ENCODE results near the gene LHFPL3.
"Not testable (repeated sequence)": the region's sequence is repeated elsewhere in the genome, so short reads cannot be mapped to it uniquely, and the experiment has no call there.

The LHFPL3 gene

DNA sequence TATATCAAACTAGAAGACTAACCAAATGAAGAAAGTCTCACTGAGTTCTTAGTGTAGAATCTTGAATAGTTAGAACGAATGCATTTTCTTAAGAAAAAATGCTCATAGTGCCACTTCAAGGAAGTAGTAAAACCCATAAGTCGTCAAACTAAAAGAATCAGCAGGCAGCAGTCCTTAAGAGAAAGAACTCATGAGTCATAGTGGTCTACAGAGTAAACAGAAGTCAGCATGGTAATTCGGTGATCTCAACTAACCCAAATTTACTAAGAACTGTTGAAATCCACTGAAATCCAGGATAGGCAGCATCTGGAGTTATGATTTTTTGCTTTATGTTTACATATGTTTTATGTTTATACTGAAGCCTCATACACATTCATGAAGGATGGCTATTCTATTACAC is 256.2 kb downstream of the LHFPL3 start:
- intact Hi-C loops (cut with DNase I; ENCODE audit: low total_unique reads): no loop called here
- DNase-seq: no peak
- Histone ChIP-seq H3K27me3 (no peaks in the 10 kb centered on the region), H3K36me3 (no peaks in the 10 kb centered on the region), H3K4me3 (no peak overlapping the region), H3K9me3 (no peaks in the 10 kb centered on the region), H3K4me1 (no peaks in the 10 kb centered on the region), H3K27ac (no peak overlapping the region)
- TF ChIP-seq, protein P1, sequence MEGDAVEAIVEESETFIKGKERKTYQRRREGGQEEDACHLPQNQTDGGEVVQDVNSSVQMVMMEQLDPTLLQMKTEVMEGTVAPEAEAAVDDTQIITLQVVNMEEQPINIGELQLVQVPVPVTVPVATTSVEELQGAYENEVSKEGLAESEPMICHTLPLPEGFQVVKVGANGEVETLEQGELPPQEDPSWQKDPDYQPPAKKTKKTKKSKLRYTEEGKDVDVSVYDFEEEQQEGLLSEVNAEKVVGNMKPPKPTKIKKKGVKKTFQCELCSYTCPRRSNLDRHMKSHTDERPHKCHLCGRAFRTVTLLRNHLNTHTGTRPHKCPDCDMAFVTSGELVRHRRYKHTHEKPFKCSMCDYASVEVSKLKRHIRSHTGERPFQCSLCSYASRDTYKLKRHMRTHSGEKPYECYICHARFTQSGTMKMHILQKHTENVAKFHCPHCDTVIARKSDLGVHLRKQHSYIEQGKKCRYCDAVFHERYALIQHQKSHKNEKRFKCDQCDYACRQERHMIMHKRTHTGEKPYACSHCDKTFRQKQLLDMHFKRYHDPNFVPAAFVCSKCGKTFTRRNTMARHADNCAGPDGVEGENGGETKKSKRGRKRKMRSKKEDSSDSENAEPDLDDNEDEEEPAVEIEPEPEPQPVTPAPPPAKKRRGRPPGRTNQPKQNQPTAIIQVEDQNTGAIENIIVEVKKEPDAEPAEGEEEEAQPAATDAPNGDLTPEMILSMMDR (IDR thresholded peaks at IDR 0.05): no peak

DNA sequence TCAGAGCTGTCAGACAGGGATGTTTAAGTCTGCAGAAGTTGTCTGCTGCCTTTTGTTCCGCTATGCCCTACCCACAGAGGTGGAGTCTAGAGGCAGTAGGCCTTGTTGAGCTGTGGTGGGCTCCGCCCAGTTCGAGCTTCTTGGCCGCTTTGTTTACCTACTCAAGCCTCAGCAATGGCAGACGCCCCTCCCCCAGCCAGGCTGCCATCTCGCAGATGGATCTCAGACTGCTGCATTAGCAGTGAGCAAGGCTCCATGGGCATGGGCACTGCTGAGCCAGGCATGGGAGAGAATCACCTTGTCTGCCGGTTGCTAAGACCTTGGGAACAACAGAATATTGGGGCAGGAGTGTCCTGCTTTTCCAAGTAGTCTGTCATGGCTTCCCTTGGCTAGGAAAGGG is 267.2 kb downstream of the LHFPL3 start:
- DNase-seq; H3K36me3 ChIP-seq; H3K4me1 ChIP-seq; intact Hi-C loops (cut with DNase I; ENCODE audit: low total_unique reads); H3K9me3 ChIP-seq; H3K27me3 ChIP-seq; H3K4me3 ChIP-seq; H3K27ac ChIP-seq: not testable (repeated sequence)

DNA sequence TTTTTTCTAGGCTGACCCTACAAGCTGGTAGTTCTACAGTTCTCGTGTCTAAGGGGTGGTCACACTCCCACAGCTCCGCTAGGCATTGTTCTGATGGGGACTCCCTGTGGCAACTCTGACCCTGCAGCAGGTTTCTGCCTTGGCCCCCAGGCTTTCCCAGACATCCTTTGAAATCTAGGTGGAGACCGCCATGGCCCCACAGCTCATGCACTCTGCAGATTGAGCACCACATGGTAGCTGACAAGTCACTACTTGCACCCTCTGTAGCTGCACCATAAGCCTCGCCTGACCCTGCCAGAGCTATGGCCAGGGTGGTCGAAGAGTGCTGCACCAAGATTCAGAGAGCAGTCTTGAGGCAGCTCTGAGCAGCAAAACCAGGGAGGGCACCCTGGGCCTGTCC is 275.6 kb downstream of the LHFPL3 start:
- no peak for DNase-seq
- Histone ChIP-seq H3K9me3 (no peaks in the 10 kb centered on the region), H3K4me3 (no peak overlapping the region), H3K4me1 (no peaks in the 10 kb centered on the region), H3K36me3 (no peaks in the 10 kb centered on the region), H3K27me3 (no peaks in the 10 kb centered on the region), H3K27ac (no peak overlapping the region)
- TF ChIP-seq, protein P1 (IDR thresholded peaks at IDR 0.05): no peak
- intact Hi-C loops (cut with DNase I; ENCODE audit: low total_unique reads): no loop called here

DNA sequence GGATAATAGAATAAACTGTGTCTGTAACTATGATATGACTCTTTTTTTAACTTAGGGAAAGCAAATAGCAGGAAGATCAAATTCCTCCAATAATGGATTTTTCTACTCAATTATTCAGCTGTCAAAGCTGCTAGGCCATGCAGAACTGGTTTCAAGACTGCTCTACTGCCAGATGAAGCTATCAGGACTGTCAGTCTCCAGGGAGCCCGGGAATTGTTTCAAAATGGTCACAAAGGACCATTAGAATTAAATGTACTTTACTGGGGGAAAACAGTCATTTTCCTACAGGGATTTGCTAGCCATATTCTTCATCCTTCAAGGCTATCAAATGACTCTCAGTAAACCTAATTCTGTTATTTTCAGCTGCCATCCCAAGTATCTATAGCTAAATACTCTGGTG is 276.3 kb downstream of the LHFPL3 start:
- no peaks in the 10 kb centered on the region for H3K4me1 ChIP-seq
- no peak for DNase-seq
- H3K36me3 ChIP-seq: no peaks in the 10 kb centered on the region
- H3K27ac ChIP-seq: no peak overlapping the region
- H3K27me3 ChIP-seq: no peaks in the 10 kb centered on the region
- H3K4me3 ChIP-seq: no peak overlapping the region
- no peaks in the 10 kb centered on the region for H3K9me3 ChIP-seq
- TF ChIP-seq, protein P1 (IDR thresholded peaks at IDR 0.05): no peak
- intact Hi-C loops (cut with DNase I; ENCODE audit: low total_unique reads): no loop called here

DNA sequence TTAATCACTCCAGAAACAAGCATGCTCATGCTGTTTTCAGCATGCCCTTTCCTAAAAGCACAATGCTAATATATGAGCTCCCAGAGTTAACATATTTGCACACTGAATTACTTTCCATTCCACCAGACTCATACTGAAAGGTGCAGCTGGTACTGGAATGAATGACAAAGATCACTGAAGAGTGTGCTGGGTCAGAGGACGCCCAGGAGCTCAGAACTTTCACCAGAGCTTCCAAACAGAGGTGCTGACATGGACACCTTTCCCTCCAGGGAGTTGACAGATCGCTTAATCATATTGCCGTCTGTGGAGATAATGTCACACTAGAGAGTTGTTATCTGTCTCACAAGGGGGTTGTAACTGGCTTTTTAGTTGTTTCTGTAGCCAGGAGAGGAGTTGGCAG is 292.9 kb downstream of the LHFPL3 start:
- TF ChIP-seq, protein P1 (IDR thresholded peaks at IDR 0.05): no peak
- Histone ChIP-seq H3K36me3 (no peaks in the 10 kb centered on the region), H3K4me3 (no peak overlapping the region), H3K27ac (no peak overlapping the region), H3K4me1 (no peaks in the 10 kb centered on the region), H3K27me3 (no peaks in the 10 kb centered on the region), H3K9me3 (no peaks in the 10 kb centered on the region)
- no peak for DNase-seq
- intact Hi-C loops (cut with DNase I; ENCODE audit: low total_unique reads): no loop called here

DNA sequence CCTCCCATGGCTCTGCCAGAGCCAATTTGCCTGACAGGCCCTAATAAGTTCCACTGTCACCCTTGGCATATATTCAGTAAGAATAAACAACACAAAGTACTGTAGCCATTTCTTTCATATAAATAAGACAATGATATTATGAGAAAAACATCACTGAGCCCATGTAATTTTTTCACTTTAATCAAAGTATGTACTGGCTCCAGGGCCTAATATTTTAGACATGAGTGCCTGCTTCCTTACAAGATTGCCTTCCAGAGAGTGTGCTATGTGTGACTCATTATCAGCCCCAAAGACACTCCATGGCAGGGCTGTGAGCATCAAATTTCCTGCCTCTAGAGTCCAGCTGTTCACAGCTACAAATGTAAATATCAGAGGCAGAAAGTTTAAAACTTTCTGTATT is 297.6 kb downstream of the LHFPL3 start:
- no peaks in the 10 kb centered on the region for H3K36me3 ChIP-seq
- no peaks in the 10 kb centered on the region for H3K27me3 ChIP-seq
- intact Hi-C loops (cut with DNase I; ENCODE audit: low total_unique reads): no loop called here
- no peaks in the 10 kb centered on the region for H3K4me1 ChIP-seq
- no peaks in the 10 kb centered on the region for H3K9me3 ChIP-seq
- TF ChIP-seq, protein P1 (IDR thresholded peaks at IDR 0.05): no peak
- H3K4me3 ChIP-seq: no peak overlapping the region
- H3K27ac ChIP-seq: no peak overlapping the region
- DNase-seq: no peak

Measured in tibial artery (tissue), 4 donors.